NCI-H82 (cell line): ENCODE data around the gene ORC4.

Experiments used
- DNase-seq: peaks from one replicate; lab custom pipeline; 2025; lab: John Stamatoyannopoulos, UW

Gene ORC4

GRCh38 chr2:148020111-148021058 is at the start of gene ORC4:
TSS of gene ORC4 (minus strand) at chr2:148020737. CDS start at chr2:147975958, 44,779 bp downstream.
- DNase-seq, result peak; percentile 100

GRCh38 chr2:148067801-148068200 is 47.3 kb upstream of the ORC4 start:
- DNase-seq, result no peak

GRCh38 chr2:148065936-148066335 is 45.4 kb upstream of the ORC4 start:
- DNase-seq, result no peak

GRCh38 chr2:148063633-148064032 is 43.1 kb upstream of the ORC4 start:
- DNase-seq, result no peak

GRCh38 chr2:148058641-148059040 is 38.1 kb upstream of the ORC4 start:
- DNase-seq, result no peak

- DNase-seq, result no peak
Observed at GRCh38 chr2:148052687-148053086, 32.1 kb upstream of the ORC4 start.

- no peak for DNase-seq
Observed at GRCh38 chr2:148049284-148049683, 28.7 kb upstream of the ORC4 start.

GRCh38 chr2:148048475-148049221 is 28.1 kb upstream of the ORC4 start:
- DNase-seq, result no peak

- DNase-seq, result no peak
Observed at GRCh38 chr2:148046802-148047201, 26.3 kb upstream of the ORC4 start.

- DNase-seq, result peak; percentile 3
Observed at GRCh38 chr2:148044322-148044721, 23.8 kb upstream of the ORC4 start.

- no peak for DNase-seq
Observed at GRCh38 chr2:148042219-148042618, 21.7 kb upstream of the ORC4 start.

GRCh38 chr2:148039783-148040182 is 19.2 kb upstream of the ORC4 start:
- no peak for DNase-seq

GRCh38 chr2:148032215-148032614 is 11.7 kb upstream of the ORC4 start:
- no peak for DNase-seq

- DNase-seq, result peak; percentile 35
Observed at GRCh38 chr2:148031152-148031551, 10.6 kb upstream of the ORC4 start.

- DNase-seq, result peak; percentile 14
Observed at GRCh38 chr2:148028781-148029180, 8.2 kb upstream of the ORC4 start.

- no peak for DNase-seq
Observed at GRCh38 chr2:148027822-148028221, 7.3 kb upstream of the ORC4 start.

- no peak for DNase-seq
Observed at GRCh38 chr2:148026573-148026972, 6.0 kb upstream of the ORC4 start.

- DNase-seq, result no peak
Observed at GRCh38 chr2:148023861-148024260, 3.3 kb upstream of the ORC4 start.

GRCh38 chr2:148022882-148023281 is 2.3 kb upstream of the ORC4 start:
- no peak for DNase-seq

GRCh38 chr2:148022351-148022750 is 1.8 kb upstream of the ORC4 start:
- no peak for DNase-seq

GRCh38 chr2:148021886-148022285 is 1.3 kb upstream of the ORC4 start:
- peak; percentile 51 for DNase-seq

GRCh38 chr2:148021059-148021861 is 723 bp upstream of the ORC4 start, which contains the start of gene MBD5:
TSS of gene MBD5 (plus strand) at chr2:148021091.
- DNase-seq, result peak; percentile 91
